GM20431 (cell line): Measurements from ENCODE around the gene SECISBP2.

Experiments used
- in situ Hi-C: fragments of 300-500 bp; cut with MseI, MboI; formaldehyde crosslinking; loops from one replicate; pipeline ENCODE4 v1.15.0; 2020; ENCODE audit warnings: low sequenced_read_pairs; ENCODE audit not compliant: unreplicated experiment

The SECISBP2 gene

GRCh38 chr9:89345476-89345875 is 27.2 kb downstream of the SECISBP2 start:
- in situ Hi-C loops: no loop called here

GRCh38 chr9:89346696-89347095 is 28.4 kb downstream of the SECISBP2 start:
- in situ Hi-C loops: no loop called here

GRCh38 chr9:89347651-89348050 is 29.4 kb downstream of the SECISBP2 start:
- in situ Hi-C loops: no loop called here

- in situ Hi-C loops: no loop called here
Measured at GRCh38 chr9:89349607-89350006, 31.3 kb downstream of the SECISBP2 start.

- in situ Hi-C loops: no loop called here
Measured at GRCh38 chr9:89350988-89351557, 32.8 kb downstream of the SECISBP2 start.

- in situ Hi-C loops: no loop called here
Measured at GRCh38 chr9:89351584-89352300, 33.4 kb downstream of the SECISBP2 start.

- in situ Hi-C loops: no loop called here
Measured at GRCh38 chr9:89352451-89352850, 34.2 kb downstream of the SECISBP2 start.

- in situ Hi-C loops: no loop called here
Measured at GRCh38 chr9:89352874-89353649, 34.8 kb downstream of the SECISBP2 start.

- in situ Hi-C loops: no loop called here
Measured at GRCh38 chr9:89353989-89354388, 35.7 kb downstream of the SECISBP2 start.

- in situ Hi-C loops: no loop called here
Measured at GRCh38 chr9:89354471-89354870, 36.2 kb downstream of the SECISBP2 start.

- in situ Hi-C loops: no loop called here
Measured at GRCh38 chr9:89356782-89357181, 38.5 kb downstream of the SECISBP2 start.

GRCh38 chr9:89357331-89358197 is 39.3 kb downstream of the SECISBP2 start:
- in situ Hi-C loops: no loop called here

- in situ Hi-C loops: no loop called here
Measured at GRCh38 chr9:89358376-89358916, 40.1 kb downstream of the SECISBP2 start.

GRCh38 chr9:89358985-89359384 is 40.7 kb downstream of the SECISBP2 start:
- in situ Hi-C loops: no loop called here

GRCh38 chr9:89359751-89360261 is 41.5 kb downstream of the SECISBP2 start:
- in situ Hi-C loops: no loop called here

GRCh38 chr9:89360465-89360864 is 42.2 kb downstream of the SECISBP2 start:
- in situ Hi-C loops: no loop called here

- in situ Hi-C loops: no loop called here
Measured at GRCh38 chr9:89361031-89361430, 42.7 kb downstream of the SECISBP2 start.

GRCh38 chr9:89361816-89362646 is 43.7 kb downstream of the SECISBP2 start:
- in situ Hi-C loops: no loop called here
